Measurements from ENCODE around the gene RBFOX1.

Gene RBFOX1

GRCh38 chr16:7335991-7336634 lies 3.5 kb downstream of the RBFOX1 start:
- DNase-seq: no peak

GRCh38 chr16:7336742-7337141 lies 4.1 kb downstream of the RBFOX1 start:
- DNase-seq: no peak

GRCh38 chr16:7338826-7339225 lies 6.2 kb downstream of the RBFOX1 start:
- no peak for DNase-seq

- DNase-seq: no peak
Observed at GRCh38 chr16:7339700-7340099, 7.1 kb downstream of the RBFOX1 start.

- no peak for DNase-seq
Observed at GRCh38 chr16:7340938-7341337, 8.3 kb downstream of the RBFOX1 start.

- DNase-seq: no peak
Observed at GRCh38 chr16:7342598-7342997, 10.0 kb downstream of the RBFOX1 start.

- DNase-seq: no peak
Observed at GRCh38 chr16:7343243-7343642, 10.6 kb downstream of the RBFOX1 start.

GRCh38 chr16:7344830-7345780 lies 12.5 kb downstream of the RBFOX1 start:
- DNase-seq: no peak

- no peak for DNase-seq
Observed at GRCh38 chr16:7350806-7351205, 18.2 kb downstream of the RBFOX1 start.

- DNase-seq: no peak
Observed at GRCh38 chr16:7351610-7352510, 19.2 kb downstream of the RBFOX1 start.

- DNase-seq: no peak
Observed at GRCh38 chr16:7355758-7356157, 23.1 kb downstream of the RBFOX1 start.

- DNase-seq: no peak
Observed at GRCh38 chr16:7361416-7362129, 28.9 kb downstream of the RBFOX1 start.

- DNase-seq: no peak
Observed at GRCh38 chr16:7362231-7362630, 29.6 kb downstream of the RBFOX1 start.

- DNase-seq: no peak
Observed at GRCh38 chr16:7363422-7364417, 31.1 kb downstream of the RBFOX1 start.

- no peak for DNase-seq
Observed at GRCh38 chr16:7366041-7366440, 33.4 kb downstream of the RBFOX1 start.

- DNase-seq: no peak
Observed at GRCh38 chr16:7366993-7367880, 34.6 kb downstream of the RBFOX1 start.

GRCh38 chr16:7369204-7369603 lies 36.6 kb downstream of the RBFOX1 start:
- no peak for DNase-seq

- no peak for DNase-seq
Observed at GRCh38 chr16:7372095-7372494, 39.5 kb downstream of the RBFOX1 start.

GRCh38 chr16:7373776-7374175 lies 41.1 kb downstream of the RBFOX1 start:
- no peak for DNase-seq

- no peak for DNase-seq
Observed at GRCh38 chr16:7374614-7375174, 42.0 kb downstream of the RBFOX1 start.

Data from stimulated activated CD8-positive, alpha-beta memory T cell treated with anti-CD3 and anti-CD28 coated beads, Interleukin-4, amount 100 ng/mL, for 48 hours (primary cell).